ENCODE data around the gene SLC49A3.

DNA sequence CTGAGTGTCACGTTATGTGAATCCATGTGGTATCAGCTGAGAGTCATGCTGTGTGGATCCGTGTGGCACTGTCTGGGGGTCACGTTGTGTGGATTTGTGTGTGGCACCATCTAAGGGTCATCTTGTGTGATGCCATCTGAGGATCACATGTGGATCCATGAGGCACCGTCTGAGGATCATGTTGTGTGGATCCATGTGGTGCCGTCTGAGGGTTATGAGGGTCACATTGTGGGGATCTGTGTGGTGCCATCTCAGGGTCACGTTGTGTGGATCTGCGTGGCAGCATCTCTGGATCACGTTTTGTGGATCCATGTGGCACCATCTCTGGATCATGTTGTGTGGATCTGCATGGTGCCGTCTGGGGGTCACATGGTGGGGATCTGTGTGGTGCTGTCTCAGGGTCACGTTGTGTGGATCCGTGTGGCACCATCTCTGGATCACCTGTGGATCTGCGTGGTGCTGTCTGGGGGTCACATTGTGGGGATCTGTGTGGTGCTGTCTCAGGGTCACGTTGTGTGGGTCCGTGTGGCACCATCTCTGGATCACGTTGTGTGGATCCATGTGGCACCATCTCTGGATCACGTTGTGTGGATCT is 56.7 kb downstream of the SLC49A3 start:
- TF ChIP-seq, protein P1, sequence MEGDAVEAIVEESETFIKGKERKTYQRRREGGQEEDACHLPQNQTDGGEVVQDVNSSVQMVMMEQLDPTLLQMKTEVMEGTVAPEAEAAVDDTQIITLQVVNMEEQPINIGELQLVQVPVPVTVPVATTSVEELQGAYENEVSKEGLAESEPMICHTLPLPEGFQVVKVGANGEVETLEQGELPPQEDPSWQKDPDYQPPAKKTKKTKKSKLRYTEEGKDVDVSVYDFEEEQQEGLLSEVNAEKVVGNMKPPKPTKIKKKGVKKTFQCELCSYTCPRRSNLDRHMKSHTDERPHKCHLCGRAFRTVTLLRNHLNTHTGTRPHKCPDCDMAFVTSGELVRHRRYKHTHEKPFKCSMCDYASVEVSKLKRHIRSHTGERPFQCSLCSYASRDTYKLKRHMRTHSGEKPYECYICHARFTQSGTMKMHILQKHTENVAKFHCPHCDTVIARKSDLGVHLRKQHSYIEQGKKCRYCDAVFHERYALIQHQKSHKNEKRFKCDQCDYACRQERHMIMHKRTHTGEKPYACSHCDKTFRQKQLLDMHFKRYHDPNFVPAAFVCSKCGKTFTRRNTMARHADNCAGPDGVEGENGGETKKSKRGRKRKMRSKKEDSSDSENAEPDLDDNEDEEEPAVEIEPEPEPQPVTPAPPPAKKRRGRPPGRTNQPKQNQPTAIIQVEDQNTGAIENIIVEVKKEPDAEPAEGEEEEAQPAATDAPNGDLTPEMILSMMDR (IDR thresholded peaks at IDR 0.05): no peak
- TF ChIP-seq POLR2A (IDR thresholded peaks at IDR 0.05): no peak
- TF ChIP-seq EP300 (IDR thresholded peaks at IDR 0.05): no peak

Measured in tibial nerve (tissue), 4 donors.